HL-60 (cell line): Measurements from ENCODE around the gene OR4Q2.

Experiments
- DNase-seq, 2 experiments: peaks; one replicate each; pipeline ENCODE4 v3.0.0-alpha.2; 2010 to 2020; ENCODE audit warnings: low read depth in 1 of 2, low spot score in 1 of 2
- H3K27ac ChIP-seq: fragments of 250-450 bp; sonication (Bioruptor Pico); replicated peaks from 2 replicates; pipeline ENCODE4 v1.5.1; 2020; ENCODE audit warnings: mild to moderate bottlenecking, moderate library complexity
- H3K27me3 ChIP-seq: fragments of 250-450 bp; sonication (Bioruptor Pico); 2 replicates; pipeline ENCODE4 v1.5.1; 2021; ENCODE audit warnings: mild to moderate bottlenecking, moderate library complexity; ENCODE audit not compliant: insufficient read depth, poor library complexity, severe bottlenecking
- H3K4me3 ChIP-seq: replicated peaks from 2 replicates; pipeline ENCODE4 v1.5.1; 2011; ENCODE audit warnings: mild to moderate bottlenecking, control low read depth, low read length; ENCODE audit not compliant: insufficient read depth
- CTCF ChIP-seq: IDR thresholded peaks from one replicate; pipeline ENCODE4 v1.5.1; 2011; ENCODE audit warnings: low read length, control low read depth, inconsistent platforms; ENCODE audit not compliant: insufficient read depth
- GABPA ChIP-seq: IDR thresholded peaks from 2 replicates; pipeline ENCODE4 v1.6.1; 2012; ENCODE audit warnings: low read depth
- POLR2AphosphoS5 ChIP-seq: IDR thresholded peaks from 2 replicates; pipeline ENCODE4 v1.6.1; 2012; ENCODE audit warnings: low read depth
- SPI1 ChIP-seq: IDR thresholded peaks from 2 replicates; pipeline ENCODE4 v1.6.1; 2012; ENCODE audit warnings: low read depth, mild to moderate bottlenecking, borderline replicate concordance
- TF ChIP-seq, protein P1 (sequence below): IDR thresholded peaks from 2 replicates; pipeline ENCODE4 v1.6.1; 2012; ENCODE audit warnings: low read depth; ENCODE audit not compliant: insufficient replicate concordance

The OR4Q2 gene

GRCh38 chr14:20035938-20036337, 34.0 kb downstream of the OR4Q2 start, which contains the start of gene OR4K13:
TSS of gene OR4K13 (minus strand) at chr14:20036038. CDS start at chr14:20034758, 1,280 bp downstream.
- Histone ChIP-seq H3K4me3 (no peak within 1 kb of the TSS), H3K27ac (no peak within 1 kb of the TSS), H3K27me3 (no peaks in the 10 kb centered on the region)
- DNase-seq, result no peak
- TF ChIP-seq POLR2AphosphoS5, result no peak
- no peak for TF ChIP-seq GABPA

- TF ChIP-seq SPI1 (no peak), CTCF (no peak)
- TF ChIP-seq, protein P1, sequence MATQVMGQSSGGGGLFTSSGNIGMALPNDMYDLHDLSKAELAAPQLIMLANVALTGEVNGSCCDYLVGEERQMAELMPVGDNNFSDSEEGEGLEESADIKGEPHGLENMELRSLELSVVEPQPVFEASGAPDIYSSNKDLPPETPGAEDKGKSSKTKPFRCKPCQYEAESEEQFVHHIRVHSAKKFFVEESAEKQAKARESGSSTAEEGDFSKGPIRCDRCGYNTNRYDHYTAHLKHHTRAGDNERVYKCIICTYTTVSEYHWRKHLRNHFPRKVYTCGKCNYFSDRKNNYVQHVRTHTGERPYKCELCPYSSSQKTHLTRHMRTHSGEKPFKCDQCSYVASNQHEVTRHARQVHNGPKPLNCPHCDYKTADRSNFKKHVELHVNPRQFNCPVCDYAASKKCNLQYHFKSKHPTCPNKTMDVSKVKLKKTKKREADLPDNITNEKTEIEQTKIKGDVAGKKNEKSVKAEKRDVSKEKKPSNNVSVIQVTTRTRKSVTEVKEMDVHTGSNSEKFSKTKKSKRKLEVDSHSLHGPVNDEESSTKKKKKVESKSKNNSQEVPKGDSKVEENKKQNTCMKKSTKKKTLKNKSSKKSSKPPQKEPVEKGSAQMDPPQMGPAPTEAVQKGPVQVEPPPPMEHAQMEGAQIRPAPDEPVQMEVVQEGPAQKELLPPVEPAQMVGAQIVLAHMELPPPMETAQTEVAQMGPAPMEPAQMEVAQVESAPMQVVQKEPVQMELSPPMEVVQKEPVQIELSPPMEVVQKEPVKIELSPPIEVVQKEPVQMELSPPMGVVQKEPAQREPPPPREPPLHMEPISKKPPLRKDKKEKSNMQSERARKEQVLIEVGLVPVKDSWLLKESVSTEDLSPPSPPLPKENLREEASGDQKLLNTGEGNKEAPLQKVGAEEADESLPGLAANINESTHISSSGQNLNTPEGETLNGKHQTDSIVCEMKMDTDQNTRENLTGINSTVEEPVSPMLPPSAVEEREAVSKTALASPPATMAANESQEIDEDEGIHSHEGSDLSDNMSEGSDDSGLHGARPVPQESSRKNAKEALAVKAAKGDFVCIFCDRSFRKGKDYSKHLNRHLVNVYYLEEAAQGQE, result no peak
- no peak overlapping the region for H3K27ac ChIP-seq
- H3K4me3 ChIP-seq, result no peak overlapping the region
- no peak for DNase-seq
- H3K27me3 ChIP-seq, result no peaks in the 10 kb centered on the region
These were observed 42.3 kb downstream of the OR4Q2 start for GRCh38 chr14:20044243-20044642.

DNA sequence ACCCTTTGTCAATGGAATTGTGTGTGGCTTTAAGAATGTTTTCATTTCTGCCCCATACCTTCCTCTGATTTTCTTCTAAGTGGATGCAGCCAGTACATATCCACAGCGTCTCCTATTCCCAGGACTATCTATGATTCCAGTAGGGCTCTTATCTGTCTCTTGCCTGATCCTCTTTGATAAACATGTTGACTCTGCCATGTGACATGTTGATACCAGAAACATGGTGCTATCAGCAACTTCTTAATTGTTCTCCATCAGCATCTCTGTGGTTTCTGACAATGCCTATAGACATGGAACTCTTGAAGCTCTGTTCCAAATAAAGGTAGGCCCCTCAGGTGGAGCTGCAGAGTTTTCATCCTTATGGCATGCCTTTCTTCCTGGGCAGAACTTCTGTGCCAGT, 46.2 kb downstream of the OR4Q2 start:
- DNase-seq, result no peak
- no peak overlapping the region for H3K4me3 ChIP-seq
- no peak overlapping the region for H3K27ac ChIP-seq
- no peaks in the 10 kb centered on the region for H3K27me3 ChIP-seq
- TF ChIP-seq CTCF (no peak), SPI1 (no peak), POLR2AphosphoS5 (no peak), GABPA (no peak)
- TF ChIP-seq, protein P1, result no peak
